GM19463 (cell line): ENCODE measurements around the gene SLX4IP.

Experiments
- ATAC-seq: cut with Tn5 transposase; IDR thresholded peaks from one replicate; pipeline ENCODE4 v1.9.1; 2021; ENCODE audit warnings: mild to moderate bottlenecking, moderate library complexity; ENCODE audit not compliant: unreplicated experiment

The SLX4IP gene

DNA sequence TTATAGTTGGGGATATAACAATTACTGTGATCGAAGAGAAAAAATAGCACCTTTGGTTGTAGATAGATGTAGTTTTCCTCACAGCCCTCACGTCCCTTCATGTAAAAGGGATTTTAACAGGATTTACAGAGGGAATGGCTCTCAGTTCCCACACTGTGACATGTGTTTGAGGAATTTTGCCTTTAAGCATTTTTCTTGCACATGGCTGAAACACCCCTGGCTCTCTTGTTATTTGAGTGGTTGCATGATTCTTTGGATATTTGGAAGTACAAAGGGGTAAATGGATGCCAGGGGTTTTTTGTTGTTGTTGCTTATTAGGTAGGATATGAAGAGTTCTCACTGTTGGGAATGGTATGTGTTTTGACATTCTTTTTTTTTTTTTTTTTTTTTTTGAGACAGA is 190.5 kb downstream of the SLX4IP start:
- no peak for ATAC-seq

GRCh38 chr20:10626896-10627295 is 191.8 kb downstream of the SLX4IP start:
- no peak for ATAC-seq

- ATAC-seq, result no peak
These were observed 195.0 kb downstream of the SLX4IP start for GRCh38 chr20:10629946-10630650.

- ATAC-seq, result no peak
These were observed 196.0 kb downstream of the SLX4IP start for GRCh38 chr20:10631126-10631525.

GRCh38 chr20:10632721-10633509 is 197.8 kb downstream of the SLX4IP start:
- ATAC-seq, result no peak

- no peak for ATAC-seq
These were observed 198.6 kb downstream of the SLX4IP start for GRCh38 chr20:10633718-10634117.

GRCh38 chr20:10634211-10634610 is 199.1 kb downstream of the SLX4IP start:
- ATAC-seq, result no peak

GRCh38 chr20:10634683-10635411 is 199.7 kb downstream of the SLX4IP start:
- ATAC-seq, result no peak

DNA sequence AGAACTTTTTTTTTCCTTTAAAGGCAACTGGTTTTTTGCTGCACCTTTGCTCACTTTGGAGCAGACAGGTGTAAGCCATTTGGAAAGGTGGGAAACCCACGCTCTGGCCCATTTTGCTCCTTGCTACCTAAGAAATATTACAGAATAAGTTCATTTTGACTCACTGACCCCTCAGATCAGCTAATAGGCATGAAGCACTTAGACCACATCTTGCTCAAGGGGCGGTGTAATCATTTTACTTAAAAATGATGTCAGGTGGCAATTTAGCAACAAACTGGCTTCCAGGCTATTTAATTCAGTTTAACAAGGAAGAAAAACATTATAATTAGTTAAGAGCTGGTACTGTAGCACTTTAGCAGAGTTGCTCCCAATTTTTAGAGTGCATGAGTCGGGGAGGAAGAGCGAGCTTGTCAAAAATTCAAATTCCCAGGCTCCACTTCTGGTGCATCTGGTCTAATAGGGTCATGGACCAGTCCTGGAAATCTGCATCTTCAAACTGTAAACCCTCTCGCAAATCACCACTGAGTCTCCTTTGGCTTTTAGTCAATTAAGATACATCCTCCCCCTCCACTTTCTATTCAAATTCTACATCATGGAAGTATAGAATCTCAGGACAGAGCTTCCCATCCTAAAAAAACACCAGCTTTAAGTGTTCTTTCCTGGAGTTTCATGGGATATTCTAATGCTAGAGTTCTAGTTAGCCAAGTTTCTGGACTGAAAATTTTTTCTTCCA is 200.5 kb downstream of the SLX4IP start:
- ATAC-seq, result no peak

- ATAC-seq, result no peak
These were observed 201.3 kb downstream of the SLX4IP start for GRCh38 chr20:10636326-10636818.

GRCh38 chr20:10637031-10637559 is 202.0 kb downstream of the SLX4IP start:
- ATAC-seq, result no peak

DNA sequence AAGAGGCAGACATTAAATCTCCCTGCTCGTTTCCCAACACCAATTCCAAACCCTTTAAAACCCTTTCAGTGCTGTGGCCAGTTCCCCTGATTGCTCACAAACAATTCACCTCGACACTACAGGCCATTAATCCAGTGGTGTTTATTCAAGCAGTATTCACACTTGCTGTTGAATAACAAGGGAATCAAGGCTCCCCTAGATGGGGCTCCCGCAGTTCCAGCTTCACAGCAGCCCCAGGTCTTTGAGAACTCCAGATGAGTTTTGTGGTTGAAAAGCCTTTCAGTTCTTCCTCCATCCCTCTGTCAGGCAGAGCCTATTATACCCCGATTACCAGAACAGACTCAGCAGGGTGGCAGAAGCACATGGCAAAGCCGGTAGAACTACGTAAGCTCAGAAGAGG is 202.5 kb downstream of the SLX4IP start:
- no peak for ATAC-seq

DNA sequence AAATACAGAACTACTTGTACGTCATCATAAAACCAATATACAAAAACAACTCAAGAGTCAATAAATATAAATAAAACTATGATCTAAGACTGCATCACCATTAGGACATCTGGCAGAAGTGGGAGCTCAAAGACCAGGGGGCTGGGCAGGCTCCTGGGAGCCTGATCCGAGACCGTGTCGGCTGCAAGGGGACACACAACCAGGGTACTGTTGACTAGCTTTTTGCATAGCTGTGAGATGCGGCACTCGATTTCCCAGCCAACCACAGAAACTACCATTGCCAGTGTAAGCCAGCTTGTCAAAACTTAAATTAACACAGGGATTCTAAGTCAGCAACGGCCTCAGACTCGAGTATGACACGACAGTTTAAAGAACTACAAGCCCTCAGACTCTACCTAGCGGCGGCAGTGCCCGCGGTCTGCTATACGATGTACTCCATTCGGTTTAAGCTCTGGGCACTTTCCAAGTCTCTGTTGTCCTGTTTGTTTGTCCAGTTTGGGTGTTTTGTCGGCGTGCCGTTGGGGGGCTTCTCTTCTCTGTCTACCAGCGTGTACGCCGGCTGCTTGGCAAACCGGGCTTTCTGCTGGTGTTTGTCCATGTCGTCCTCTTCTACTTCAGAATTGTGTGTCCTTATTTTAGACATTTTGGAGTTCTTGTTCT is 204.1 kb downstream of the SLX4IP start:
- ATAC-seq, result no peak

DNA sequence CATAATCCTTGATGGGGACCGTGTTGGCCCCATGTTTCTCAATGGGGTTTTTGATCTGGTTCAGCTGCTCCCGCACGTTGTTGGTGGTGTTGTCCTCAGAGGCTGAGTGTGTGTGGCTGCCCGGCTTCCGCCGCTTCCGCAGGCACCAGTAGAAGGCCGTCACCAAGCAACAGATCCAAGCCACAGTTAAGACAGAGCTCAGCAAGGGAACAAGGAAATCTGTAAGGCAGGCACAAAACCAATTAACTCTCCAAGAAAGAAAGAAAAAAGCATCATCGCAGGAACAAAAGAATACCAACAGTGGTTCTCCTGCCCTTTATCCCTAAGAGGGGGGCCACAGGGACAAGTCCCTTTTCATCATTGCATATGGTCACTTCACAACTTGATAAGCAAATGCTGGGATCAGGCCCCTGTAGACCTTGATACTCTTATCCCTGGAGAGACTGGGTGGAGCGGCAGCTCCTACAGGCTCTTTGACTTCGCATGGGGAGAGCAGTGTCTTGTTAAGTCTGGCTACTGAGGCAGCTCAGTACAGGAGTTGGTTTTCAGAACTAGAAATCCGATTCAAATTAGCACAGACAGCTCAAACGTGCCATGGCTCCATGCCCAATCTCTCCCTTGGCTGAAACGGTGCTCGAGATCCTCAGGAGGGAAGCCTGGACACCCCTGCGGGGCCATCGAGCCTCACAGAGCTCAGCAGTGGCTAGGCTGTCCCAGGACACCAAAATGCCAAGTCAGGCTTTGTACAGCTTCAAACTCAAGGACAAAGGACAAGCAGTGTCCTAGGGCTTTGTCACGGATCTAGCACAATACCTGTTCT is 204.8 kb downstream of the SLX4IP start:
- ATAC-seq, result no peak

DNA sequence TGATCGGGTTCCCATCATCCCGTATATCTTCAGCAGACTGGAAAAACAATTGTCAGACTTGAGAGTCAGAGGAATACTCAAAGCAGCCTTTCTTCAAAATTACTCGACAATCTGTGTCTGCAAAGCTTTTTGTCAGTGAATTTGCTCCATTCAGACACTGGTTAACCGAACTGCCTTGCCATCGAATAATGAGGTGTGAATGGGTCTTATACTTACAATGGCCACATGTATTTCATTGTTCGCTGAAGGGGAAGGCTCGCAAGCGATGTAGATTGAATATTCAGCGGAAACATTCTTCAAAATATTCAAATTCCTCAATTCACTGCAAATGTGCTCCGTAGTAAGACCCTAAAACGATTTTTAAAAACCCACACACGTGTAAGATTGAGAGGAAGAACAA is 205.8 kb downstream of the SLX4IP start:
- no peak for ATAC-seq

- ATAC-seq, result no peak
These were observed 206.4 kb downstream of the SLX4IP start for GRCh38 chr20:10641467-10641866.

GRCh38 chr20:10641893-10642292 is 206.8 kb downstream of the SLX4IP start:
- no peak for ATAC-seq

GRCh38 chr20:10642856-10643559 is 207.9 kb downstream of the SLX4IP start:
- ATAC-seq, result no peak

GRCh38 chr20:10643560-10643873 is 208.4 kb downstream of the SLX4IP start:
- ATAC-seq, result no peak
